Stimulated activated CD4-positive, alpha-beta T cell treated with anti-CD3 and anti-CD28 coated beads, TNF-alpha, amount 100 ng/mL, for 24 hours (primary cell): Measurements from ENCODE around the gene YWHAQ.
A peak's percentile ranks its signal among the peaks of the same experiment; 100 is the strongest.

Experiments
- DNase-seq, 3 experiments: peaks; one replicate each; pipeline ENCODE4 v3.0.0-alpha.2; 2020; ENCODE audit warnings: low read depth in 3 of 3

Gene YWHAQ

DNA sequence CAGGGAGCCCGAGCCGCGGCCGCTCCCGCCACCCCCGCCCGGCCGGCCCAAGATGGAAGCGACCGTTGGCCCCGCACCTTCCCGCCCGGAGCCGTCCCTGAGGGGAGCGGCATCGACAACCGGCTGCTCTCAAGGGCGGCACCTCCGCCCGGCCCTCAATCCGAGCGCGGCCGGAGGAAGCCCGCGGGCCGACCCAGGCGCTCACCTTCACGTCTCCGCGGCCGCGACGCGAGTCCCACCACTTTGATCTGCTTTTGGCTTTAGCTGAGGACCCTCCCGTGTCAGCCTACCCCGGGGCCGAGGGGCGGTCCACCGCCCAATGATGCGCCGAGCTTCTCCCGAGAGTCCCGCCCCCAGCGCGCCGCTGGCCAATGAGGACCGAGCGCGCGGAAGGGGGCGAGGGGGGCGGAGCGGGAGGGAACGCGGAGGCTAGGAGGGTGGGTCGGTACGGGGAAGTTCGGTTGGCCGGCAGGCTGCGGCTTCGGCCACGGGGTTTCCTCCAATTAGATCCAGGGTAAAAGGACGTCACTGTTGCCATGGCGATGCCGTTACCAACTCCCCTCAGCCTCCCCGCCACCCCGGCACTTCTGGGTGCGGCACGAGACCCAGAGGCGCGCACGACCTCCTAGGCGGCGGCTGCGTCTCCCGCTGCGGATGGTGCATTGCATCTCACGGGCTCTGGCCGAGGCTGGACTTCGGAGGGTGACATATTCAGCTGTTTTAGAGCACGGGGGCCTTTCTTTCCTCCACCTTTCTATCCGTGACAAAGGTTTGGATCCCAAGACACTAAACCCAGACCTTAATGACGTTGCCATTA, at the start of gene YWHAQ:
Gene YWHAQ (minus strand): TSS at position 262 of the 817 bp plus-strand sequence. CDS start 545 bp downstream, outside the sequence.
- DNase-seq, result peak; percentile 93 to 98 (median 93)

DNA sequence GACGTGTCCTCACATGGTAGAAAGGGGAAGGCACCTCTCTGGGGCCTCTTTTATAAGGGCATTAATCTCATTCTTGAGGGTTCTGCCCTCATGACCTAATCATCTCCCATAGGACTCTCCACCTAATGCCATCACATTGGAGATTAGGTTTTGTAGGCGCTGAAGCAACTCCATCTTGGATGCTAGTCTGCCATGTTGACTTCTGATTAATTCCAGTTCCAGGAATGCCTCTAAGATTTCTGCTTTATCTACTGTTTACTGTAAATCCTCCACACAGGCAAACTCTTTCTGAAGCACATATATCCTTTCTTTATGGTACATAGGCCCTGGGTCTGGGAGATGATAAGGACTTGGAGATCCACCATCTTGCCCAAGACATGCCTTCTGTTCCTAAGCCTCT, 49.3 kb upstream of the YWHAQ start:
- DNase-seq, result no peak

DNA sequence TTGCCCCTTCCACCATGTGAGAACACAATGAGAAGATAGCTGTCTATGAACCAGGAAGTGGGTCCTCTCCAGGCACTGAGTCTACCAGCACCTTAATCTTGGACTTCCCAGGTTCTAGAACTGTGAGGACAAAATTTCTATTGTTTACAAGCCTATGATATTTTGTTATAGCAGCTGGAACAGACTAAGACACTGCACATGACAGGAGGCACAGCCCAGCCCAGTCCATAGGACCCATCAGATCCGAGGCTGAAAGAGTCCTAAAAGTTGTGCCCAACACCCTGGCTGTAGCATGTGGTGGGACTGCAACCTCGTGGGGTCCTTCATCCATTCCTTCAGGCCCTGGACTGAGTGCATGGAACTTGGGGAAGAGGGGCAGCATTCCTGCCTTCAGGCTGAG, 48.4 kb upstream of the YWHAQ start:
- DNase-seq, result no peak

GRCh38 chr2:9678544-9678943, 47.7 kb upstream of the YWHAQ start:
- no peak for DNase-seq

GRCh38 chr2:9675415-9676351, 44.9 kb upstream of the YWHAQ start:
- no peak for DNase-seq

DNA sequence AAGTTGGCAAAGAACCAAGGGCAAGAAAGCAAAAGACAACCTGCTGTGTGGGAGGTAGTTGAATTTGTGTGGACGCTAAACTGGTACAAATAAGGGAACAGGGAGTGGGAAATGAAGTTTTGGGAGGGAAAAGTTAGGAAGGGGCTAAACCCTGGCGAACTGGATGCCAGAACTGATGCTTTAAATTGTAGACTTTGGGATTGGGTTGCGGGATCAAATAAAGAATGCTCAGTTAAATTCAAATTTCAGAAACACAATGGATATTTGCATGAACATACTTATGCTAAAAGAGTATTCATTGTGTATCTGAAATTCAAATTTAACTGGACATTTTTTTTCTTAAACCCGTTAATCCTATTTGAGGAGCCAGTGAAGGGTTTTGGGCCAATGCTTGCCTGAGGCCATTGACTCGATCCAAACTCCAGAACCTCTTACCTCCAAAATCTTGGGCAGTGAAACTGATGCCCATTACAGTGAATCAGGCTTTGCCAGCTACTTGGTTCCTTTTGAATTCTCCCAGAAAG, 44.2 kb upstream of the YWHAQ start:
- DNase-seq, result no peak

DNA sequence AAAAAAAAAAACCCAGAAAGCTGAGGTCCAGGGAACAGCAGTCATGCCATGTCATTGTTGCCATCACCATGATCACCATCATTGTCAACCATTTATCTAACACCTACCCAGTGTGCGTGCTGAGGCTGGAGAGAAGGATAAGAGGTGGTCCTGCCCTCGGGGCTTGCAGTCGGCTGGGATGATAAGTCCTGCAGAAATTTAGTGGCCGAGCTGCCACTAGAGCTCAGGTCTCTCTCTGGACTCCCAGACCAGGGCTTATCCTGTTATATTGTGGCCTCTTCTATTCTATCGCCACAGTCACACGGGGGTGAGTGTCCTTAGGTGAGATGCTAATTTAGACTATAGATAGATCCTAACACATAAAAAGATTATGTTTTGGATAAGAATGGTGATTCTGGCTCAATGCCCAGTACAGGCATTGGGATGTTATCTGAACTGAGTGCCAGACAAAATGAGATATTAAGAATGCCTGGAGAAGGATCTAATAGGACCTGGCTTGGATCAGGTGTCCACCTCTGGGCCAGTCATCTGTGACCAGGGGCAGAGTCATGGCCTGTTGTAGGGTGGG, 43.2 kb upstream of the YWHAQ start:
- DNase-seq, result no peak

DNA sequence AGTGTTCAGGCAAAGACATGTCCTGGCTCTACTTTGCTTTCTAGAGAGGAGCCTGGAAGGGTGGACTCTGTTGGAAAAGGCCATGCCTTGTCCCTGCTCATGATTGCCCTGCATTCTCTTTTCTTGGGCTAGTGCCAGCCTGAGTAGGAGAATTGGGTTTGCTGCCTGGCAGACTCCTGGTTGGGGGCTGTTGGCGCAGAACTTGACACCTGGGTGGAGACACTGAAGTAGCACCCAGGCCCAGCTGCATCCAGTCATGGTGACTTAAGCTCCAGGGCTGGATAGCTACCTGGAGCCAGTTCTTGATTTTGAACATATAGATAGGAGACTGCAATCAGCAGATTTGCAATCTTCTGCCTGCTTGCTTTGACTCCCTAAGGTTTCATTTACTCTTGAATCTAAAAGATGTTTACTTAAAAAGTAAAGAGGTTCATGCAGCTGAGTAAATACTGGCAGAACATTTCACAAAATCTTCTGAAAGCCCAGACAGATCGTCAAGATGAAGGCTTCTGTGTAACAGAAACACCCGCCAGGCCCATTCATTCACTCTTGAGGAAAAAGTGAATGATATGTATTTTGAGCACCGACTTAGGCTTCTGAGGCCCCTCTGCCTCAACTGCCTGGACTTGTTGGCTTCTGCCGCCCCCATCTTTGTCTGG, 38.0 kb upstream of the YWHAQ start:
- DNase-seq, result no peak

DNA sequence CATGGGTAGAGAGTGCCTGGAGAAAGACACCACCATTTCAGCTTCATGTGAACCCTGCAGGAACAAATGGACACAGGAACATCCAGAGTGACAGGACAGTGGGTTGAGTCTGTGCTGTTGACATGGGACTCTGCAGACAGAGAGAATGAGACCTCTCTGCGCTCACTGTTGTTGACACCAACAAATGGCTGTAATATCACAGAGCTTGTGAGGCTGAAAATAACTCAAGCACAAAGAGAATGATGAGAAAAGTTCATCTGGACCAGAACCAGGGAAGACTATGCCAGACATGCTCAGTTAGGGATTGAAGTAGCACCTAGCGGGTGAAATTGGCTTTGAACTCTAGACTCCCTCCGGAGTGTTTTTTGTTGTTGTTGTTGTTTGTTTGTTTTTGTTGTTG, 37.0 kb upstream of the YWHAQ start:
- DNase-seq, result no peak

- DNase-seq, result no peak
These were observed 35.5 kb upstream of the YWHAQ start for GRCh38 chr2:9666306-9666705.

DNA sequence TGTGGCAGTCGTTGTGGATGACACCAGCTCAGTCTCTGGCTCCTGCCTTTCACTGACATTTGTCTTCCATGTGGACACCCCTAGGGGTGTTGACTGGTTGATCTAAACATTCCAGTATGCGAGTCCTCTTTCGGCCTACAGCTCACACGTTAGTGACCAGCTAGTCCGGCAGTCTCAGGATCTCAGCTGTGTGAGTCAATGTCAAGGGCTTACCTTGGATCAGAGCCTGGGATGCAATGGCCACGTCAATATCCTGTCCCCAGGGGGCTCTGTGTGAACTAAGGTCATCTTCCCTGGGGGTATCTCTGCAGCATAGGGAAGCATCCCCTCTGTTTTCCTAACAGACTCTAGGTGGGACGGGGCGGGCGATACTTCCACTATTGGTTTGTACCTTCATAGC, 35.1 kb upstream of the YWHAQ start:
- no peak for DNase-seq

GRCh38 chr2:9664365-9664764, 33.6 kb upstream of the YWHAQ start:
- no peak for DNase-seq

GRCh38 chr2:9663008-9663879, 32.4 kb upstream of the YWHAQ start:
- no peak for DNase-seq

GRCh38 chr2:9661261-9661660, 30.5 kb upstream of the YWHAQ start:
- no peak for DNase-seq

DNA sequence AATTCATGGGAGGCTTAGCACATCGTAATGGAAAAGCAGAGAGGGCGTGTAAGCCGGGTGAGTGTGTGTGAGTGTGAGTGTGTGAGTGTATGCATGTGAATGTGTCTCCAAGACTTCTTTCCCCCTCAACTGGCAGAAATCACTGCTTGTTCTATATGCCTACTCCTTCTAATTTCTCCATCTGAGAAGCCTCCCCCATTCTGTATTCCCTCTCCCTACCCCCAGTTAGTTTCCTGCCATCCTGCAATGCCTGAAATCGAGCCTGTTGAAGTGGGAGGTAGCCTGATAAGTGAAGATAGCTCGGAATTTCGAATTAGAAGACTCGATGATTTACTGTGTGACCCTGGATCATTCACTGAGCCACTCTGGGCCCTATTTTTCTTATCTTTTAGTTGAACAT, 30.0 kb upstream of the YWHAQ start:
- no peak for DNase-seq

- DNase-seq, result no peak
These were observed 29.4 kb upstream of the YWHAQ start for GRCh38 chr2:9660154-9660553.

DNA sequence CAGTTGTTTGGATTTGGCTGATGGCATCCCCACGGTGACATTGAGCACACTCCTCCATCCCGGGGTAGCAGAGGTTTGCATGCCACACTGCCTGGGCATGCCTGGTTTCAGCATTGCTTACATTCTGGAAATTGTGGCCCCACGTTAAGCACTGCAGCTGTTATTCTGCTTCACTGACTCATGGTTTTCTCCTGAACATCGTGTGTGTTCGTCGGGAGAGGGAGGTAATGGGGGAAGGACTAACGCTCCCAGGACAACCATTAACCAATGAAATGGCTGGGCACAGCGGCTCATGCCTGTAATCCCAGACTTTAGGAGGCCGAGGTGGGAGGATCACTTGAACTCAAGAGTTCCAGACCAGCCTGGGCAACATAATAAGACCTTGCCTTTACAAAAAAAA, 28.2 kb upstream of the YWHAQ start:
- no peak for DNase-seq

DNA sequence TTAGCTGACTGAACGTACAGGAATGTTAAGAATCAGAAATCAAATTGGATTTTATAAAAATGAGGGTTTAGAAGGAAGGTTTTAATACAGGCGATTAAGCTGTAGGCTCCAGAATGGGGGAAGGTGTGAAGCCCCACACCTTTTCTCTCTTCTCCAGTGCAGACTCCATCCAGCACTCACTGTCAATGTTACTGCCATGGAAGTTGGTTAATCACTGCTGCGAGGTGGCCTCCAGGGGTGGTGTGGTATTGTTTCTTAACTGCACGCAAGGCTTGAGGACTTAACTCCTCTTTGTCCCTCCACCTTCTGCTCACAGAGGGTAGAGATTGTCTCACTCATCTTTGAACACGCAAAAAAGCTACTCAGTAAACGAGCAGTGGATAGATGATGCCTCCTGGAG, 26.9 kb upstream of the YWHAQ start:
- no peak for DNase-seq

GRCh38 chr2:9657083-9657482, 26.3 kb upstream of the YWHAQ start:
- DNase-seq, result no peak

GRCh38 chr2:9656270-9656766, 25.5 kb upstream of the YWHAQ start:
- DNase-seq, result peak; percentile 24 to 66 (median 55)
